GM19438 (cell line): ENCODE measurements around the gene ATP8A2.

Experiments used
- ATAC-seq: cut with Tn5 transposase; IDR thresholded peaks from one replicate; pipeline ENCODE4 v1.9.1; 2021; ENCODE audit warnings: low read depth; ENCODE audit not compliant: unreplicated experiment

ATP8A2 gene

GRCh38 chr13:25902891-25903341 is 531.1 kb downstream of the ATP8A2 start:
- no peak for ATAC-seq

GRCh38 chr13:25904830-25905229 is 533.1 kb downstream of the ATP8A2 start:
- no peak for ATAC-seq

- no peak for ATAC-seq
These were observed 533.8 kb downstream of the ATP8A2 start for GRCh38 chr13:25905611-25906010.

- ATAC-seq: no peak
These were observed 534.5 kb downstream of the ATP8A2 start for GRCh38 chr13:25906191-25906661.

GRCh38 chr13:25908366-25908765 is 536.6 kb downstream of the ATP8A2 start:
- no peak for ATAC-seq

GRCh38 chr13:25910243-25910642 is 538.5 kb downstream of the ATP8A2 start:
- ATAC-seq: no peak

GRCh38 chr13:25910991-25911419 is 539.2 kb downstream of the ATP8A2 start:
- ATAC-seq: no peak

GRCh38 chr13:25912961-25913360 is 541.2 kb downstream of the ATP8A2 start:
- ATAC-seq: no peak

GRCh38 chr13:25915840-25916518 is 544.2 kb downstream of the ATP8A2 start:
- no peak for ATAC-seq

GRCh38 chr13:25920277-25920676 is 548.5 kb downstream of the ATP8A2 start:
- no peak for ATAC-seq

GRCh38 chr13:25920931-25921330 is 549.2 kb downstream of the ATP8A2 start:
- ATAC-seq: no peak

- ATAC-seq: no peak
These were observed 550.6 kb downstream of the ATP8A2 start for GRCh38 chr13:25922376-25922775.

- ATAC-seq: no peak
These were observed 551.7 kb downstream of the ATP8A2 start for GRCh38 chr13:25923217-25924085.

GRCh38 chr13:25927363-25927762 is 555.6 kb downstream of the ATP8A2 start:
- ATAC-seq: no peak

GRCh38 chr13:25927932-25928331 is 556.2 kb downstream of the ATP8A2 start:
- ATAC-seq: no peak

- ATAC-seq: no peak
These were observed 557.2 kb downstream of the ATP8A2 start for GRCh38 chr13:25928941-25929505.

- ATAC-seq: no peak
These were observed 558.0 kb downstream of the ATP8A2 start for GRCh38 chr13:25929816-25930215.

- ATAC-seq: no peak
These were observed 558.9 kb downstream of the ATP8A2 start for GRCh38 chr13:25930653-25931052.

- no peak for ATAC-seq
These were observed 560.6 kb downstream of the ATP8A2 start for GRCh38 chr13:25932365-25932764.

- ATAC-seq: no peak
These were observed 561.7 kb downstream of the ATP8A2 start for GRCh38 chr13:25933520-25933919.

- no peak for ATAC-seq
These were observed 562.4 kb downstream of the ATP8A2 start for GRCh38 chr13:25934127-25934526.
